HCT116 (cell line): ENCODE measurements around the gene MARCHF3.

Source experiments
- CBX3 ChIP-seq: IDR thresholded peaks from 2 replicates; pipeline ENCODE4 v1.6.1; 2012; ENCODE audit warnings: low read depth
- EZH2 ChIP-seq: fragments of 200-600 bp; sonication (generic); IDR thresholded peaks from 2 replicates; pipeline ENCODE4 v1.6.1; 2017; ENCODE audit warnings: antibody characterized with exemption, mixed run types
- TCF7L2 ChIP-seq: IDR thresholded peaks from 2 replicates; pipeline ENCODE4 v1.7.0; 2011; ENCODE audit warnings: borderline replicate concordance, inconsistent platforms; ENCODE audit not compliant: insufficient read depth, insufficient read length; ENCODE audit errors: extremely low read depth

GRCh38 chr5:126965487-126965886 is 64.9 kb downstream of the MARCHF3 start:
- TF ChIP-seq CBX3 (no peak), TCF7L2 (no peak), EZH2 (no peak)
